Mesendoderm (in vitro differentiated cells): Measurements from ENCODE around the gene ARSI.

Experiments used
- DNase-seq: peaks from one replicate; pipeline ENCODE4 v3.0.0; 2013
- H2AK5ac ChIP-seq: 2 replicates; pipeline ENCODE4 v1.6.1; 2013; ENCODE audit warnings: low read length, inconsistent platforms
- H2BK120ac ChIP-seq: 2 replicates; pipeline ENCODE4 v1.6.1; 2013; ENCODE audit warnings: low read depth, mild to moderate bottlenecking, low read length, moderate library complexity, mixed read lengths
- H2BK15ac ChIP-seq: replicated peaks from 2 replicates; pipeline ENCODE4 v1.6.1; 2013; ENCODE audit warnings: low read depth, mild to moderate bottlenecking, moderate library complexity
- H2BK5ac ChIP-seq: 2 replicates; pipeline ENCODE4 v1.6.1; 2013; ENCODE audit warnings: low read length, inconsistent platforms
- H3K18ac ChIP-seq: 2 replicates; pipeline ENCODE4 v1.6.1; 2013; ENCODE audit warnings: mild to moderate bottlenecking, low read length, mixed read lengths
- H3K23ac ChIP-seq: one replicate; pipeline ENCODE4 v1.6.1; 2013; ENCODE audit warnings: low read length
- H3K27ac ChIP-seq: 2 replicates; pipeline ENCODE4 v1.5.1; 2013; ENCODE audit warnings: low read depth, mild to moderate bottlenecking, inconsistent platforms, low read length, moderate library complexity
- H3K27me3 ChIP-seq: 2 replicates; pipeline ENCODE4 v1.6.1; 2013; ENCODE audit warnings: low read length, control low read depth, mild to moderate bottlenecking, inconsistent platforms; ENCODE audit not compliant: insufficient read depth, poor library complexity
- H3K36me3 ChIP-seq: 2 replicates; pipeline ENCODE4 v1.6.1; 2013; ENCODE audit warnings: low read length, inconsistent platforms; ENCODE audit not compliant: control insufficient read depth, insufficient read depth
- H3K4ac ChIP-seq: one replicate; pipeline ENCODE4 v1.6.1; 2013; ENCODE audit warnings: low read depth, mild to moderate bottlenecking, low read length, moderate library complexity
- H3K4me1 ChIP-seq: 2 replicates; pipeline ENCODE4 v1.6.1; 2013; ENCODE audit warnings: low read depth, low read length, inconsistent platforms; ENCODE audit not compliant: control insufficient read depth
- H3K4me2 ChIP-seq: 2 replicates; pipeline ENCODE4 v1.6.1; 2013; ENCODE audit warnings: low read length
- H3K4me3 ChIP-seq: 2 replicates; pipeline ENCODE4 v1.5.1; 2013; ENCODE audit warnings: mild to moderate bottlenecking, low read length
- H3K56ac ChIP-seq: one replicate; pipeline ENCODE4 v1.6.1; 2013; ENCODE audit warnings: low read length
- H3K79me1 ChIP-seq: 2 replicates; pipeline ENCODE4 v1.6.1; 2013; ENCODE audit warnings: low read length, inconsistent platforms
- H3K79me2 ChIP-seq: 2 replicates; pipeline ENCODE4 v1.6.1; 2013; ENCODE audit warnings: mild to moderate bottlenecking, low read length; ENCODE audit not compliant: control insufficient read depth, insufficient read depth
- H3K9ac ChIP-seq: 2 replicates; pipeline ENCODE4 v1.6.1; 2013; ENCODE audit warnings: low read length, inconsistent platforms
- H4K5ac ChIP-seq: one replicate; pipeline ENCODE4 v1.6.1; 2013; ENCODE audit warnings: low read length
- H4K8ac ChIP-seq: one replicate; pipeline ENCODE4 v1.6.1; 2013; ENCODE audit warnings: low read depth, mild to moderate bottlenecking, control low read depth, low read length, moderate library complexity
- WGBS: extraction: QIAGEN DNeasy Blood & Tissue Kit; methylation state at CpG from one replicate; pipeline ENCODE4 v1.1.7; 2013; ENCODE audit warnings: low lambda C conversion rate, missing lambda C conversion rate; ENCODE audit not compliant: insufficient coverage; ENCODE audit errors: extremely low coverage; 5-methylcytosine and 5-hydroxymethylcytosine counted together

The ARSI gene

GRCh38 chr5:150340614-150341255 lies 38.0 kb upstream of the ARSI start:
- no peak overlapping the region for H2BK15ac ChIP-seq
- no peak overlapping the region for H3K56ac ChIP-seq
- WGBS: no CpG with 5 or more reads among the region's 7 CpGs
- no peak overlapping the region for H2BK120ac ChIP-seq
- H3K4me1 ChIP-seq: no peaks in the 10 kb centered on the region
- H3K4me2 ChIP-seq: no peak overlapping the region
- no peaks in the 10 kb centered on the region for H3K36me3 ChIP-seq
- no peak overlapping the region for H2BK5ac ChIP-seq
- no peaks in the 10 kb centered on the region for H3K27me3 ChIP-seq
- no peak overlapping the region for H3K4ac ChIP-seq
- no peaks in the 10 kb centered on the region for H3K79me1 ChIP-seq
- H3K27ac ChIP-seq: no peak overlapping the region
- no peak overlapping the region for H3K9ac ChIP-seq
- H3K23ac ChIP-seq: no peak overlapping the region
- H3K18ac ChIP-seq: no peak overlapping the region
- H3K79me2 ChIP-seq: no peaks in the 10 kb centered on the region
- no peak overlapping the region for H4K8ac ChIP-seq
- no peak overlapping the region for H2AK5ac ChIP-seq
- H4K5ac ChIP-seq: no peak overlapping the region
- H3K4me3 ChIP-seq: no peak overlapping the region
- no peak for DNase-seq

DNA sequence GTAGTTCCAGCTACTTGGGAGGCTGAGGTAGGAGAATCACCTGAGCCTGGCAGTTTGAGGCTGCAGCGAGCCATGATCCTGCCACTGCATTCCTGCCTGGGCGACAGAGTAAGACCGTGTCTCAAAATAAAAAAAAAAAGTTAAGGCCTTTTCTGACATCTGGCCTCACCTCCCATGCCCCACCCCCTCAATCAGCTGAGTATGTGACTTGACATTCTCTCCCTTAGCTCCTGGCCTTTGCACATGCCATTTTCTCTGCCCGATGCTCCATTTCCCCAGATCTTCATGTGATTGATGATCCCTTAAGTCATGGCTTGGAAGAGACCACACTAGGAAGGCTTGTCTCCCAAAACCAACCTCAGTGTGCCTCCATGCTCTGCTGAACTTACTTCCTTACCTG lies 37.1 kb upstream of the ARSI start:
- Histone ChIP-seq H3K4me2 (no peak overlapping the region), H2AK5ac (no peak overlapping the region), H2BK15ac (no peak overlapping the region), H4K5ac (no peak overlapping the region), H3K36me3 (no peaks in the 10 kb centered on the region), H3K79me2 (no peaks in the 10 kb centered on the region), H3K4me1 (no peaks in the 10 kb centered on the region), H3K23ac (no peak overlapping the region), H2BK120ac (no peak overlapping the region), H3K4me3 (no peak overlapping the region), H3K9ac (no peak overlapping the region), H3K18ac (no peak overlapping the region), H3K79me1 (no peaks in the 10 kb centered on the region), H3K4ac (no peak overlapping the region), H3K56ac (no peak overlapping the region), H3K27me3 (no peaks in the 10 kb centered on the region), H2BK5ac (no peak overlapping the region), H3K27ac (no peak overlapping the region), H4K8ac (no peak overlapping the region)
- WGBS: no CpG with 5 or more reads among the region's 4 CpGs
- no peak for DNase-seq

- Histone ChIP-seq H2AK5ac (no peak overlapping the region), H3K27ac (no peak overlapping the region), H3K79me2 (no peaks in the 10 kb centered on the region), H2BK15ac (no peak overlapping the region), H3K23ac (no peak overlapping the region), H2BK5ac (no peak overlapping the region), H3K4me1 (no peaks in the 10 kb centered on the region), H3K18ac (no peak overlapping the region), H3K56ac (no peak overlapping the region), H3K4me3 (no peak overlapping the region), H3K4me2 (no peak overlapping the region), H3K9ac (no peak overlapping the region), H4K5ac (no peak overlapping the region), H3K79me1 (no peaks in the 10 kb centered on the region), H4K8ac (no peak overlapping the region), H3K4ac (no peak overlapping the region), H3K36me3 (no peaks in the 10 kb centered on the region), H2BK120ac (no peak overlapping the region), H3K27me3 (no peaks in the 10 kb centered on the region)
- WGBS: no CpG with 5 or more reads among the region's 5 CpGs
- no peak for DNase-seq
Observed at GRCh38 chr5:150339165-150339564, 36.5 kb upstream of the ARSI start.

DNA sequence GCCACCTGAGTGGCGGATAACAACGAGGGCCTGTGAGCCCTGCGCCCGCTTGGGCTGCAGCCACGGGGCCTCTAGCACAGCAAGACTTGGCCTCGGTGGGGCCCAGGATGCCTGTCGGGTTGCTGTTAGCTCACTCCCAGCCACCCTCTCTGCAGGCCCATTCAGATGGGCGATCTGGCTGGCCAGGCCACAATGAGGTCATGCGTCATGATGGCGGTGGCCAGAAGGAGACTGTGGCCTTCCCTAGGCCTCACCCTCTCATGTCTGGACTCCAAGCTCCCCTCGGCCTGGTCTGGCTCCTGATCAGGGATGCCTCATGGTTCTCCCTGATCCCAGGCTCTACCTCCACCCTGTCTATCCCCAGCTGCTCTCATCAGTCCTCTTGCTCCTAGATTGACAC lies 35.8 kb upstream of the ARSI start:
- no peak overlapping the region for H3K9ac ChIP-seq
- H2BK5ac ChIP-seq: no peak overlapping the region
- no peaks in the 10 kb centered on the region for H3K36me3 ChIP-seq
- no peak overlapping the region for H3K4ac ChIP-seq
- no CpG with 5 or more reads among the region's 11 CpGs for WGBS
- H3K23ac ChIP-seq: no peak overlapping the region
- H3K4me1 ChIP-seq: no peaks in the 10 kb centered on the region
- no peaks in the 10 kb centered on the region for H3K79me1 ChIP-seq
- H2BK15ac ChIP-seq: no peak overlapping the region
- H3K18ac ChIP-seq: no peak overlapping the region
- H2AK5ac ChIP-seq: no peak overlapping the region
- H3K27ac ChIP-seq: no peak overlapping the region
- no peak overlapping the region for H2BK120ac ChIP-seq
- H3K27me3 ChIP-seq: no peaks in the 10 kb centered on the region
- H4K5ac ChIP-seq: no peak overlapping the region
- H3K79me2 ChIP-seq: no peaks in the 10 kb centered on the region
- no peak overlapping the region for H4K8ac ChIP-seq
- no peak for DNase-seq
- H3K4me2 ChIP-seq: no peak overlapping the region
- no peak overlapping the region for H3K4me3 ChIP-seq
- no peak overlapping the region for H3K56ac ChIP-seq

DNA sequence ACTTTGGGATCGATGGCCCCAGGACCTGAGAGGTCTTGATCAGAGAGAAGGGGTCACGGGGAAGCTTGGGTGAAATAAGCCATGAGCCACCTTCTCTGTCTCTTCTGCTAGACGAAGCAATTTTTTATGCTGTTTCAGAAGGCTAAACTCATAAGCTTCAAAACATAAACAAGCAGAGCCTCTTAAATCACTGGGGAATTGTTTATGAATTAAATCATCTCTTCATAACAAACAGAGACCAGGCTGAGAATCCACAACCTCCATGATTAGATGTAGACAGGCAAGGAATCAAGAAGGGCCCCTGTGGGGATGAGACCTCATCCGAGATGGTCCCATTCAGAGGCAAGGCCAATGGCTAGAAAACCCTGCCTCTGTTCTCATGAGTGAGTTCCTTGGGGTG lies 33.1 kb upstream of the ARSI start:
- no peaks in the 10 kb centered on the region for H3K27me3 ChIP-seq
- H2BK120ac ChIP-seq: no peak overlapping the region
- H3K4me1 ChIP-seq: no peaks in the 10 kb centered on the region
- no peak overlapping the region for H4K5ac ChIP-seq
- H3K4ac ChIP-seq: no peak overlapping the region
- no peak overlapping the region for H3K4me2 ChIP-seq
- H2AK5ac ChIP-seq: no peak overlapping the region
- no peaks in the 10 kb centered on the region for H3K36me3 ChIP-seq
- no peaks in the 10 kb centered on the region for H3K79me2 ChIP-seq
- no peak overlapping the region for H3K23ac ChIP-seq
- no peak overlapping the region for H4K8ac ChIP-seq
- no peak overlapping the region for H3K56ac ChIP-seq
- WGBS: no CpG with 5 or more reads among the region's 4 CpGs
- no peak overlapping the region for H3K27ac ChIP-seq
- no peak overlapping the region for H3K18ac ChIP-seq
- no peak overlapping the region for H2BK5ac ChIP-seq
- H3K79me1 ChIP-seq: no peaks in the 10 kb centered on the region
- no peak overlapping the region for H3K9ac ChIP-seq
- H2BK15ac ChIP-seq: no peak overlapping the region
- H3K4me3 ChIP-seq: no peak overlapping the region
- no peak for DNase-seq

GRCh38 chr5:150333400-150333799 lies 30.7 kb upstream of the ARSI start:
- H2BK5ac ChIP-seq: no peak overlapping the region
- WGBS: no CpG with 5 or more reads among the region's 5 CpGs
- no peaks in the 10 kb centered on the region for H3K36me3 ChIP-seq
- no peak overlapping the region for H2BK120ac ChIP-seq
- no peak overlapping the region for H3K56ac ChIP-seq
- H3K23ac ChIP-seq: no peak overlapping the region
- no peak overlapping the region for H4K8ac ChIP-seq
- no peak overlapping the region for H3K4me3 ChIP-seq
- H3K4me2 ChIP-seq: no peak overlapping the region
- H3K4me1 ChIP-seq: no peaks in the 10 kb centered on the region
- no peaks in the 10 kb centered on the region for H3K27me3 ChIP-seq
- H3K9ac ChIP-seq: no peak overlapping the region
- H3K18ac ChIP-seq: no peak overlapping the region
- H2BK15ac ChIP-seq: no peak overlapping the region
- H4K5ac ChIP-seq: no peak overlapping the region
- DNase-seq: no peak
- H3K27ac ChIP-seq: no peak overlapping the region
- H3K79me1 ChIP-seq: no peaks in the 10 kb centered on the region
- no peak overlapping the region for H2AK5ac ChIP-seq
- no peak overlapping the region for H3K4ac ChIP-seq
- H3K79me2 ChIP-seq: no peaks in the 10 kb centered on the region
